Activated naive CD8-positive, alpha-beta T cell treated with anti-CD3 and anti-CD28 coated beads for 36 hours (primary cell): ENCODE results near the gene CACNB2. TPM values are rescaled to one million over a fixed set of nuclear protein-coding genes. Genes with fewer than 3 reads are reported as not detected.
"Not testable (repeated sequence)": the region's sequence is repeated elsewhere in the genome, so short reads cannot be mapped to it uniquely, and the experiment has no call there.

Experiments
- DNase-seq: peaks from one replicate; pipeline ENCODE4 v3.0.0; 2021
- H3K27ac Mint-ChIP-seq: one replicate; pipeline ENCODE4 v1.8.0; 2022; ENCODE audit warnings: mild to moderate bottlenecking, moderate library complexity, mixed read lengths
- H3K27me3 Mint-ChIP-seq: one replicate; pipeline ENCODE4 v1.8.0; 2022; ENCODE audit warnings: mild to moderate bottlenecking, mixed read lengths
- H3K36me3 Mint-ChIP-seq: one replicate; pipeline ENCODE4 v1.8.0; 2021; ENCODE audit warnings: mild to moderate bottlenecking, mixed read lengths
- H3K4me1 Mint-ChIP-seq: one replicate; pipeline ENCODE4 v1.8.0; 2021; ENCODE audit warnings: mixed read lengths
- H3K4me3 Mint-ChIP-seq: one replicate; pipeline ENCODE4 v1.8.0; 2022; ENCODE audit warnings: mild to moderate bottlenecking, moderate library complexity, mixed read lengths
- H3K9me3 Mint-ChIP-seq: one replicate; pipeline ENCODE4 v1.8.0; 2022; ENCODE audit warnings: mixed read lengths
- total RNA-seq, 2 experiments: library from RNA; stranded (reverse); gene quantifications; one replicate each; pipeline ENCODE4 v1.2.3, GENCODE V29; 2021

The CACNB2 gene
- total RNA-seq, 2 experiments from 2014 or later = not detected

GRCh38 chr10:18571780-18572179 lies 431.6 kb downstream of the CACNB2 start:
- no peak overlapping the region for H3K4me3 Mint-ChIP-seq
- H3K27ac Mint-ChIP-seq = no peak overlapping the region
- H3K9me3 Mint-ChIP-seq = no peaks in the 10 kb centered on the region
- no peaks in the 10 kb centered on the region for H3K4me1 Mint-ChIP-seq
- no peak for DNase-seq
- peaks cover 20% of the 10 kb centered on the region for H3K36me3 Mint-ChIP-seq
- H3K27me3 Mint-ChIP-seq = no peaks in the 10 kb centered on the region

GRCh38 chr10:18572959-18573561 lies 432.8 kb downstream of the CACNB2 start:
- no peaks in the 10 kb centered on the region for H3K27me3 Mint-ChIP-seq
- H3K9me3 Mint-ChIP-seq = peaks cover 5% of the 10 kb centered on the region
- peaks cover 31% of the 10 kb centered on the region for H3K36me3 Mint-ChIP-seq
- no peak for DNase-seq
- no peak overlapping the region for H3K27ac Mint-ChIP-seq
- no peak overlapping the region for H3K4me3 Mint-ChIP-seq
- no peaks in the 10 kb centered on the region for H3K4me1 Mint-ChIP-seq

- Mint-ChIP-seq H3K36me3 (peaks cover 64% of the 10 kb centered on the region), H3K9me3 (peaks cover 12% of the 10 kb centered on the region), H3K27ac (no peak overlapping the region), H3K4me3 (no peak overlapping the region), H3K27me3 (no peaks in the 10 kb centered on the region), H3K4me1 (no peaks in the 10 kb centered on the region)
- no peak for DNase-seq
Observed at GRCh38 chr10:18576586-18576985, 436.4 kb downstream of the CACNB2 start.

GRCh38 chr10:18577823-18578685 lies 437.8 kb downstream of the CACNB2 start:
- Mint-ChIP-seq H3K27ac (no peak overlapping the region), H3K9me3 (peaks cover 12% of the 10 kb centered on the region), H3K27me3 (no peaks in the 10 kb centered on the region), H3K4me3 (no peak overlapping the region), H3K36me3 (peaks cover 78% of the 10 kb centered on the region), H3K4me1 (peaks cover 5% of the 10 kb centered on the region)
- no peak for DNase-seq

- peaks cover 89% of the 10 kb centered on the region for H3K36me3 Mint-ChIP-seq
- no peaks in the 10 kb centered on the region for H3K27me3 Mint-ChIP-seq
- no peak overlapping the region for H3K27ac Mint-ChIP-seq
- H3K4me1 Mint-ChIP-seq = peaks cover 12% of the 10 kb centered on the region
- DNase-seq = no peak
- H3K4me3 Mint-ChIP-seq = no peak overlapping the region
- peaks cover 7% of the 10 kb centered on the region for H3K9me3 Mint-ChIP-seq
Observed at GRCh38 chr10:18582803-18583202, 442.6 kb downstream of the CACNB2 start.

GRCh38 chr10:18583575-18584270 lies 443.5 kb downstream of the CACNB2 start:
- H3K4me1 Mint-ChIP-seq = peaks cover 12% of the 10 kb centered on the region
- no peak overlapping the region for H3K27ac Mint-ChIP-seq
- DNase-seq = no peak
- H3K36me3 Mint-ChIP-seq = peaks cover 87% of the 10 kb centered on the region
- peaks cover 3% of the 10 kb centered on the region for H3K9me3 Mint-ChIP-seq
- no peaks in the 10 kb centered on the region for H3K27me3 Mint-ChIP-seq
- no peak overlapping the region for H3K4me3 Mint-ChIP-seq

GRCh38 chr10:18586637-18587036 lies 446.4 kb downstream of the CACNB2 start:
- H3K4me3 Mint-ChIP-seq, H3K27me3 Mint-ChIP-seq, H3K27ac Mint-ChIP-seq, H3K9me3 Mint-ChIP-seq, DNase-seq: not testable (repeated sequence)
- Mint-ChIP-seq H3K4me1 (peaks cover 12% of the 10 kb centered on the region), H3K36me3 (peaks cover 82% of the 10 kb centered on the region)

GRCh38 chr10:18591141-18591540 lies 450.9 kb downstream of the CACNB2 start:
- H3K27me3 Mint-ChIP-seq = not testable (repeated sequence)

More at GRCh38 chr10:18591141-18591540, 450.9 kb downstream of the CACNB2 start:
- not testable (repeated sequence) for H3K4me1 Mint-ChIP-seq, H3K27ac Mint-ChIP-seq, DNase-seq, H3K9me3 Mint-ChIP-seq, H3K4me3 Mint-ChIP-seq
- H3K36me3 Mint-ChIP-seq = peaks cover 74% of the 10 kb centered on the region

Other genes starting within 250 kb of the CACNB2 start
- gene SLC39A12, start 188.5 kb upstream of the CACNB2 start, total RNA-seq = not detected